Measurements from ENCODE around the gene MYO7A.

Gene MYO7A

DNA sequence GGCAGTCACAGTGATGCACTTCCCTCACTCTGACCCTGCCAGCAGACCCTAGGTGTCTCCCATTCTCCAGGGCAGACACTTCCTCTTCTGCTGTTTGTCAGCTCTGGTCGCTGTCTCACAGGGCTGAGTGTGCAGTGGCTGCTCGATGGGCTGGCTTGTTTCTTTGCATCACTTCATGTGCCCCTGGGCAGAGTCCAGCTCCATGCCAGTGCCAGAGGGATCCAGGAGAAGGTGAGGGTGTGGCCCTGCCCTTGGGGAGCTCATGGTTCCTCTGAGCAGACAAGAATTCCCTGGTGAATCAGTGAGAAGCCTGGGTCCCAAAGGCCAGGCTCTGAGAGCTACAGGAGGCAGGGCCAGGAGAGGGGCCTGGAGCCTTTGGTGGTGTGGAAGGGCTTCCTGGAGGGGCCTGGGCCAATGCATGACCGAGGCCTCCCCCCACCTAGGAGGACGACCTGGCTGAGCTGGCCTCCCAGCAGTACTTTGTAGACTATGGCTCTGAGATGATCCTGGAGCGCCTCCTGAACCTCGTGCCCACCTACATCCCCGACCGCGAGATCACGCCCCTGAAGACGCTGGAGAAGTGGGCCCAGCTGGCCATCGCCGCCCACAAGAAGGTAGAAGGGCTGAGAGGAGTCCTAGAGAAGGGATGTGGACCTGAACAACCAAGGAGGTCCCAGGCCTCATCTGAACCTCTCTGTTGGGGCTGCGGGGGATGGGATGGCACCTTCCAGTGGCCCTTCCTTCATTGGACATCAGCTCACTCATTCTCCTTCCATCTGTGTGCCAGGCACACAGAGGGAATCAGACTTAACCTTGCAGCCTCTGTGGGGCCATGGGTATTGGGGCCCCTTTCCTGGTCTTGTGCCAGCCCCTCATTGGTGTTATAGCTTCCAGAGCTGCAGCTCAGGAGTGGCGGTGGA, 66.1 kb downstream of the MYO7A start:
- no peak overlapping the region for H3K4me3 ChIP-seq (replicated peaks; ENCODE audit: low read depth, low read length)
- DNase-seq (ENCODE audit: low read depth) = no peak
- TF ChIP-seq, protein P1, sequence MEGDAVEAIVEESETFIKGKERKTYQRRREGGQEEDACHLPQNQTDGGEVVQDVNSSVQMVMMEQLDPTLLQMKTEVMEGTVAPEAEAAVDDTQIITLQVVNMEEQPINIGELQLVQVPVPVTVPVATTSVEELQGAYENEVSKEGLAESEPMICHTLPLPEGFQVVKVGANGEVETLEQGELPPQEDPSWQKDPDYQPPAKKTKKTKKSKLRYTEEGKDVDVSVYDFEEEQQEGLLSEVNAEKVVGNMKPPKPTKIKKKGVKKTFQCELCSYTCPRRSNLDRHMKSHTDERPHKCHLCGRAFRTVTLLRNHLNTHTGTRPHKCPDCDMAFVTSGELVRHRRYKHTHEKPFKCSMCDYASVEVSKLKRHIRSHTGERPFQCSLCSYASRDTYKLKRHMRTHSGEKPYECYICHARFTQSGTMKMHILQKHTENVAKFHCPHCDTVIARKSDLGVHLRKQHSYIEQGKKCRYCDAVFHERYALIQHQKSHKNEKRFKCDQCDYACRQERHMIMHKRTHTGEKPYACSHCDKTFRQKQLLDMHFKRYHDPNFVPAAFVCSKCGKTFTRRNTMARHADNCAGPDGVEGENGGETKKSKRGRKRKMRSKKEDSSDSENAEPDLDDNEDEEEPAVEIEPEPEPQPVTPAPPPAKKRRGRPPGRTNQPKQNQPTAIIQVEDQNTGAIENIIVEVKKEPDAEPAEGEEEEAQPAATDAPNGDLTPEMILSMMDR (IDR thresholded peaks at IDR 0.05; ENCODE audit: low read length, missing control alignments) = no peak

DNA sequence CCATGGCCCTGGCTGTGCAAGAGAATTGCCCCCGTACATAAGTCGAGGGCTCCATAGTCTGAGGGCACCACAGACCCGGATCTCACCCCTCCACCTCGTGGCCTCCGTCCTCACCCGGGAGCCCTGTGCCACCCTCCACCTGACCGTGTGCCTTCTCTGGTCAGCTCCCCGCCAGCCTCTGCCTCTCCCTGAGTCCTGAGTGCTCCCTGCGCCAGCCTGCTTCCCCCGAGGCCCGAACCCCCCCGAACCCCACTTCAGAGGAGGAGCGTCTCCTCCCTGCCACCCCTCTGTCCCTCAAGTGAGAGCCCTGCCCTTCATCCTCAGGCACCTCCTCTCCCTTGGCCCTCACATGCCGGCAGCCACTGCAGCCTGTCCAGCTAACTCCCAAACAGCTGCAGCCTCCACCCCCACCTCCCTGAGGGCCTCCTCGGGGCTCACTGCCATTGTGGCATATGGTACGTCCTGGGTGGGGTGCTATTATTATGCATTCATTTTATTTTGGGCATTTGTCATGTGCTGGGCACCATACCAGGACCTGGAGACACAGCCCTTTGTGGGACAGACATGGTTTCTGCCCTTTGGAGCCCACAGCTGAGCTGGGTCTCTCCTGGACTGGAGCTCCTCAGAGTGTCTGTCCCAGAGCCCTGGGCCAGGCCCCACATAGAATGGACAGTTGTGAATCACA, 67.2 kb downstream of the MYO7A start:
- no peak overlapping the region for H3K4me3 ChIP-seq (replicated peaks; ENCODE audit: low read depth, low read length)
- TF ChIP-seq, protein P1 (IDR thresholded peaks at IDR 0.05; ENCODE audit: low read length, missing control alignments) = no peak
- DNase-seq (ENCODE audit: low read depth) = no peak

DNA sequence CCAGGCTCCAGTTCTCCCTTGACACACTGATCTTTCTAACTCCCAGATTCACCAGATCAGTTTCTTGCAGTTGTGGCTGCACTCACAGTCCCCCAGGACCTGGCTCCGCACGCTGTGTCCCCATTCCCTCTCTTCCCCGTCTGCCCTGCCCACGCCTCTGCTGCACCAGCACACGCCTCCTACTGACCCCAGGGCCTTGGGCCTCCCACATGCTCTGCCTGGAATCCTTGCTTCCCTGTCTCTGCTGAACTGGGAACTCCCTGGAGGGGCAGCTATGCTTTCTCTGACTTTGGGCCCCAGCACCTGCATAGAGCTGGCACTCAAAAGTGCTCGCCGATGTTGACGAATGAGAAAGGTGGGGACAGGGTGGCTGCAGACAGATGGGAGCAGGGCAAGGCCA, 68.9 kb downstream of the MYO7A start:
- no peak for DNase-seq (ENCODE audit: low read depth)
- H3K4me3 ChIP-seq (replicated peaks; ENCODE audit: low read depth, low read length) = no peak overlapping the region
- TF ChIP-seq, protein P1 (IDR thresholded peaks at IDR 0.05; ENCODE audit: low read length, missing control alignments) = no peak

DNA sequence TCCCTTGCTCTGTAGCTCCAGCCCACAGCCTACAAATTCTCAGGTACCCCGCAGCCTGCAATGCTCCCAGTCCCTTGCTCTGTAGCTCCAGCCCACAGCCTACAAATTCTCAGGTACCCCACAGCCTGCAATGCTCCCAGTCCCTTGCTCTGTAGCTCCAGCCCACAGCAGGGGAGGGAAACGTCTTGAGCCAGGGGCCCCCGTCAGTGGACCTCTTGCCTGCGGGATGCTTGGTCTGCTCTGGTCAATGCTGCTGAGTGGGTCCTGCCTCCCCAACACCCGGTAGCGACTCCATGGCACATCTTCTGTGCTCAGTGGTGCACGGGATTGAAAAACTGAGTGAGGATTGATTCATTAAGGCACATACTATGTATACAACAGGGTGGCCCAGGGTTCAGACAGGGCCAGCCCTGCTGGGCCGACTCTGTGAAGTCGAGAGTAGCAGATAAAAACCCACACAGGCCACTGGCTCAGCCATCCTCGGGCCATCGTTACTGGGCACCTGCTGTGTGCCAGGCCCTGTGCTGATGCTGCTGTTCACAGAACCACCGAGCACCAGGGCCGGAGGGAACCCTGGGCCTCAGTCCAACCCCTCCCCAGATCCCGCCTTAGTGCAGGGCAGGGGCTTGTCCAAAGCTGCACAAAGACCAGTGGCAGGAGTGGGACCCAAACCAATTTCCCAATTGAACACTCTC, 69.7 kb downstream of the MYO7A start:
- no peak for DNase-seq (ENCODE audit: low read depth)
- no peak overlapping the region for H3K4me3 ChIP-seq (replicated peaks; ENCODE audit: low read depth, low read length)
- TF ChIP-seq, protein P1 (IDR thresholded peaks at IDR 0.05; ENCODE audit: low read length, missing control alignments) = no peak

DNA sequence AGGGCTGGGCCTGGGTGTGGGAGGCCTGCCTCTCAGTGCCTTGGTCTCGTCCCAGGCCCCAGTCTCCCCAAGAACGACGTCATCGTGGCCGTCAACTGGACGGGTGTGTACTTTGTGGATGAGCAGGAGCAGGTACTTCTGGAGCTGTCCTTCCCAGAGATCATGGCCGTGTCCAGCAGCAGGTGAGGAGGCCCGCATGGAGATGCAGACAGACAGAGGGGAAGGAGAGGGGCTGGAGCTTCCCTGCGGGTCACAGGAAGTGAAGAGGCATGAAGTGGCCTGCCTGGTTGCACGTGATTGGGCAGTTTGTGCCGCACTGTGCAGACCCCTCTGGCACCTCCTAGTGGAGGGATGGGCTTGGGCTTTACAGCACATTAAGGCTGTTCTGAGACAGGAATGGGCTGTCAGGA, 70.4 kb downstream of the MYO7A start:
- TF ChIP-seq, protein P1 (IDR thresholded peaks at IDR 0.05; ENCODE audit: low read length, missing control alignments) = peak; percentile 37
- peak; percentile 11 for DNase-seq (ENCODE audit: low read depth)
- H3K4me3 ChIP-seq (replicated peaks; ENCODE audit: low read depth, low read length) = no peak overlapping the region

DNA sequence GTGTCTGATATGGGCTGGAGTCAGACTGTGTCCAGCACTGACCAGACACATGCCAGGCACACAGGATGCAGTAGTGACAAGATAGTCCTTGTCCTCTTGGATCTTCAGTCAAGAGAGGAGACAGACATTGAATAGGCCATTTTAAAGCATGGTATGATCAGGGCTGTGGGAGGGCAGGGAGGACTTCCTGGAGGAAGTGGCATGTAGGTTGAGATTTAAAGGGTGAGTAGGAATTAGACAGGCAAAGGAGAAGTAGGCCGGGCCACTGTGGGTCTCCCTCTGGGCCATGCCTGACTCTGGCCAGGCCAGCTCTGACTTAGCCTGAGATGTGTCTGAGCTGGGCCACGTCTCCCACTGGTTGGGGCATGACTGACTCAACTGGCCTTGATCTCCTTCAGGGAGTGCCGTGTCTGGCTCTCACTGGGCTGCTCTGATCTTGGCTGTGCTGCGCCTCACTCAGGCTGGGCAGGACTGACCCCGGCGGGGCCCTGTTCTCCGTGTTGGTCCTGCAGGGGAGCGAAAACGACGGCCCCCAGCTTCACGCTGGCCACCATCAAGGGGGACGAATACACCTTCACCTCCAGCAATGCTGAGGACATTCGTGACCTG, 71.2 kb downstream of the MYO7A start:
- TF ChIP-seq, protein P1 (IDR thresholded peaks at IDR 0.05; ENCODE audit: low read length, missing control alignments) = no peak
- no peak for DNase-seq (ENCODE audit: low read depth)
- no peak overlapping the region for H3K4me3 ChIP-seq (replicated peaks; ENCODE audit: low read depth, low read length)

All from fibroblast of pulmonary artery (primary cell).